Body of pancreas (tissue), 4 donors: ENCODE data around the gene CCDC136. TPM values are rescaled to one million over a fixed set of nuclear protein-coding genes. Genes with fewer than 3 reads are reported as not detected.

Experiments
- ATAC-seq: fragments of 150-250 bp; one replicate; pipeline ENCODE4 v1.9.1; 2016
- DNase-seq, 4 donors: peaks; one replicate each; pipeline ENCODE4 v3.0.0-alpha.2; 2019
- H3K27ac ChIP-seq, 4 donors: fragments of 200-600 bp; sonication (generic); 1 replicate in 3 of 4; 2 replicates in 1 of 4; pipeline versions ENCODE4 v1.5.1 to v1.6.1; 2016 to 2019; ENCODE audit warnings: mild to moderate bottlenecking in 1 of 4, mixed read lengths in 1 of 4, moderate library complexity in 1 of 4
- H3K27me3 ChIP-seq, 2 donors: fragments of 200-600 bp; sonication (generic); one replicate each; pipeline ENCODE4 v1.6.0; 2016; ENCODE audit warnings: mild to moderate bottlenecking in 1 of 2
- H3K36me3 ChIP-seq, 2 donors: fragments of 200-600 bp; sonication (generic); replicated peaks in 1 of 2; 2 replicates each; pipeline ENCODE4 v1.5.1; 2016; ENCODE audit warnings: low read depth in 2 of 2; ENCODE audit not compliant: insufficient read depth in 1 of 2
- H3K4me1 ChIP-seq: fragments of 200-600 bp; sonication (generic); one replicate; pipeline ENCODE4 v1.6.0; 2016
- H3K4me3 ChIP-seq, 2 donors: fragments of 200-600 bp; sonication (generic); 1 replicate in 1 of 2; 2 replicates in 1 of 2; pipeline ENCODE4 v1.5.1; 2016 to 2019
- H3K9me3 ChIP-seq, 3 donors: fragments of 200-600 bp; sonication (generic); 1 replicate in 2 of 3; 2 replicates in 1 of 3; pipeline ENCODE4 v1.5.1; 2016
- POLR2A ChIP-seq, 3 donors: fragments of 450-650 bp; IDR thresholded peaks; one replicate each; pipeline ENCODE4 v1.6.1; 2016; ENCODE audit warnings: antibody characterized with exemption in 3 of 3, mild to moderate bottlenecking in 2 of 3
- WGBS, 2 donors: methylation state at CpG; one replicate each; pipeline ENCODE4 v1.1.5; 2017; 5-methylcytosine and 5-hydroxymethylcytosine counted together
- intact Hi-C: fragments of 100-400 bp; cut with DNase I; formaldehyde crosslinking; loops from one replicate; pipeline ENCODE4 v1.15.1; 2023
- total RNA-seq, 2 donors: library from RNA; depleted of rRNA; stranded (reverse); fragments of >200 nt; gene quantifications; one replicate each; pipeline ENCODE4 v1.1.0, GENCODE V29; 2016
- TF ChIP-seq, protein P1 (sequence below), 7 experiments: fragments of 450-650 bp in 4 of 7; fragments of 200-600 bp in 3 of 7; sonication (generic) in 3 of 7; IDR thresholded peaks; one replicate each; pipeline ENCODE4 v1.5.1; 2016 to 2019; ENCODE audit warnings: antibody characterized with exemption in 7 of 7

CCDC136 gene
- total RNA-seq, 2 donors from 2014 or later = 0.99 to 3.6 TPM

DNA sequence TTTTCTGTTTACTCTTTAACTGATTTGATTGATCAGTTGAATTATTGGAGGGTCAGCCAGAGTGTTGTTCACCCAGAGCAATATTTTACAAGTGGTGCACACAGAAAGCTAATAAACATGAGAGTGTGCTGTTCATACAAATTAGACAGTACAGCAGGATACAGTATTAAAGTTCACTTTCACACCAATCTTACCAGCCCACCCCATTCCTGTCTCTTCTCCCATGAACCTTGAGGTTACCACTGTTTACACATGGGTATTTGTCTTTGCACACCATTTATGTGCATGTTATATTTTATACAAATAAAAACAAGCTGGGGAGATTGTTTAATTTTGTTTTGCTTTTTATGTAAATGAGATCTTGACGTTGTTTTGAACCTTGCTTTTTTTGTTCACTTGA lies 46.1 kb upstream of the CCDC136 start:
- no peak for TF ChIP-seq POLR2A (IDR thresholded peaks at IDR 0.05)
- TF ChIP-seq, protein P1, sequence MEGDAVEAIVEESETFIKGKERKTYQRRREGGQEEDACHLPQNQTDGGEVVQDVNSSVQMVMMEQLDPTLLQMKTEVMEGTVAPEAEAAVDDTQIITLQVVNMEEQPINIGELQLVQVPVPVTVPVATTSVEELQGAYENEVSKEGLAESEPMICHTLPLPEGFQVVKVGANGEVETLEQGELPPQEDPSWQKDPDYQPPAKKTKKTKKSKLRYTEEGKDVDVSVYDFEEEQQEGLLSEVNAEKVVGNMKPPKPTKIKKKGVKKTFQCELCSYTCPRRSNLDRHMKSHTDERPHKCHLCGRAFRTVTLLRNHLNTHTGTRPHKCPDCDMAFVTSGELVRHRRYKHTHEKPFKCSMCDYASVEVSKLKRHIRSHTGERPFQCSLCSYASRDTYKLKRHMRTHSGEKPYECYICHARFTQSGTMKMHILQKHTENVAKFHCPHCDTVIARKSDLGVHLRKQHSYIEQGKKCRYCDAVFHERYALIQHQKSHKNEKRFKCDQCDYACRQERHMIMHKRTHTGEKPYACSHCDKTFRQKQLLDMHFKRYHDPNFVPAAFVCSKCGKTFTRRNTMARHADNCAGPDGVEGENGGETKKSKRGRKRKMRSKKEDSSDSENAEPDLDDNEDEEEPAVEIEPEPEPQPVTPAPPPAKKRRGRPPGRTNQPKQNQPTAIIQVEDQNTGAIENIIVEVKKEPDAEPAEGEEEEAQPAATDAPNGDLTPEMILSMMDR (IDR thresholded peaks at IDR 0.05) = no peak

DNA sequence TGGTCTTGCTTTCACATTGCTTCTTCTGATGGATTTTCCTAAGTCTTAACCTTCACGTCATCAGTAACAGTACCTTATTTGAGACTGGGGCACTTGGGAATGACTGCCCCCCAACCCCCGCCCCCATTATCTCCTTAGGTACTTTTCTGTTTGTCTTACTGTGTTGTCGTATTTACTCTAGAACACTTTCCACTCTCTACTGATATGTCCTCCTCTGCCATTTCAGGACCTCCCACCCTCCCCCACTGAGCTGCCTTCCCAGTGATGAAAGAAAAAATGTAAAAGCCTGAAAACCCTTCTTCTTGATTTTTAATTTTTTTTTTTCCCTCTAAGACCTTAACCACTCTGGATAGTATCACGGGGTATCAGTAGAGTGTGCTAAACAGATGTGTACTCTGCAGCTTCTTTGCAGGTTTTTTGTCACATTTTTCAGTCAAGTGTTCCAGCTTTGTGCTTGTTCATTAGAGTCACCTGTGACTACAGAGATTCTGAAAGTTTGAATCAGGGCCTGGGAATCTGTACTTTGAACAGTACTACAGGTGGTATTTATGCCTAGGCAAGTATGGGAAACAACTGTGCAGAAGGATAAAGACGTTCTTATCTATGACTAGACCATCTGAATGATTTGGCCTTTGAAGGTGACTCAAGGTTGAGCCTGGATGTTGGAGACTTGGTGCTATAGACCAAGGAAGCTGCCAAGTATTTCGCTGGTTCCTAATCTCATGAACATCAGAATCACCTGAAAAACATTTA lies 44.3 kb upstream of the CCDC136 start:
- Histone ChIP-seq H3K9me3 (no peaks in the 10 kb centered on the region), H3K36me3 (peaks cover 0 to 9% of the 10 kb centered on the region in 2 donors), H3K27ac (no peak overlapping the region), H3K4me3 (no peak overlapping the region), H3K4me1 (peaks cover 46% of the 10 kb centered on the region), H3K27me3 (no peaks in the 10 kb centered on the region)
- 35 to 41% methylated on average over 6 of the region's 6 CpGs for WGBS, 2 donors
- TF ChIP-seq, protein P1 (IDR thresholded peaks at IDR 0.05) = no peak
- TF ChIP-seq POLR2A (IDR thresholded peaks at IDR 0.05) = no peak
- DNase-seq (no peak), ATAC-seq (no peak)
- intact Hi-C loops = no loop called here

More for the DNA sequence above, 46.1 kb upstream of the CCDC136 start:
- 54 to 58% methylated on average over 1 of the region's 1 CpG for WGBS, 2 donors
- no peak for ATAC-seq
- no peaks in the 10 kb centered on the region for H3K9me3 ChIP-seq
- H3K27me3 ChIP-seq = no peaks in the 10 kb centered on the region
- intact Hi-C loops = no loop called here
- peaks cover 64% of the 10 kb centered on the region for H3K4me1 ChIP-seq
- no peak overlapping the region for H3K4me3 ChIP-seq
- no peak for DNase-seq
- no peak overlapping the region for H3K27ac ChIP-seq
- peaks cover 0 to 9% of the 10 kb centered on the region in 2 donors for H3K36me3 ChIP-seq

DNA sequence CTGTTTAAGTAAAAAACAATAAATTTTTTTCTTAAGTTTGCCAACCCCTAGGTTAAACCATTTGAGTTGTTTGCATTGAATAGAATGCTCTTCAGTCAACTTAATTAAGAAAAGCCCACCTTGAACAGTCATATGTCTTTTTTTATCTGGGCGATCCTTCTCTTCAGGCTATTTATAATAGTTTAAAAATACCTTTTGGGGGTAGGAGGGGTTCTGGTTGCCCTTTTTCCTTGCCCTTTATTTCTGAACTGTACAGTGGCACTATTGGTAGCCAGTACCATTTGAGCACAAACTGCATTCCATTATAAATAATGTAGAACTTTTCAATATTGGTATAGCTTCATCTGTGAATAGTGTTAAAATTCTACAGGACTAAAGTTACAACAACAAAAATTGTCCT lies 39.5 kb upstream of the CCDC136 start:
- H3K4me3 ChIP-seq = no peak overlapping the region
- 83 to 92% methylated on average over 1 of the region's 1 CpG for WGBS, 2 donors
- H3K27me3 ChIP-seq = no peaks in the 10 kb centered on the region
- H3K4me1 ChIP-seq = peaks cover 14% of the 10 kb centered on the region
- ATAC-seq = no peak
- H3K36me3 ChIP-seq = peaks cover 6 to 18% of the 10 kb centered on the region in 2 donors
- TF ChIP-seq, protein P1 (IDR thresholded peaks at IDR 0.05) = no peak
- TF ChIP-seq POLR2A (IDR thresholded peaks at IDR 0.05) = no peak
- intact Hi-C loops = no loop called here
- no peak overlapping the region for H3K27ac ChIP-seq
- no peaks in the 10 kb centered on the region for H3K9me3 ChIP-seq
- DNase-seq = no peak

DNA sequence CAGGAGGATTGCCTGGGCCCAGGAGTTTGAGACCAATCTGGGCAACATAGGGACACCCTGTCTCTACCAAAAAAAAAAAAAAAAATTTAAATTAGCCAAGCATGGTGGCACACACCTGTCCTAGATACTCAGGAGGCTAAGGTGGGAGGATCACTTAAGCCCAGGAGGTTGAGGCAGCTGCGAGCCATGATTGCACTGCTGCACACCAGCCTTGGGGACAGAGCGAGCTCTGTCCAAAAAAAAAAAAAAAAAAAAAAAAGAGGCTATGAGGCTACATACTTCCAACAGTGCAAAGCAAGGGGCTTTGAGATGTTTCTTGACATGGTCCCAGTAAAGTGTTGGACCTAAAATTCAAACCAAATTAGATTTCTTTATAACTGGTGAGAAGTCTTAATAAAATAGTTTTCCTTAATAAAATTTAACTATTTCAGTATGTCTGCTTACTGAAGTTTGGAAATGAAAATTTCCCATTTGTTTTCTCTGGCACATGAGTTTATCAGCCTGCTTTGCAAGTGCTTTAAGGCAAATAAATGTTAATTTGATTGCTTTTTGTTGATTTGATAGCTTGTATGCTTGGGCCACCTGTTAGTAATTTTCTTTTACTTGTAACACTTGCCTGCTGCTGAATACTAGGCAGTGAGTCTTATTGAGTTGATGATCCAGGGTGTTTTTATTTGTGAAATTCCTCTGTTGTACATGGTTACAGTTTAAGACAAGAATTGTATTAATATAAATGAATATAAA lies 36.5 kb upstream of the CCDC136 start:
- no peak overlapping the region for H3K27ac ChIP-seq
- ATAC-seq (no peak), DNase-seq (no peak)
- H3K36me3 ChIP-seq = peaks cover 12 to 21% of the 10 kb centered on the region in 2 donors
- intact Hi-C loops = no loop called here
- no peak overlapping the region for H3K4me3 ChIP-seq
- TF ChIP-seq, protein P1 (IDR thresholded peaks at IDR 0.05) = no peak
- no peak for TF ChIP-seq POLR2A (IDR thresholded peaks at IDR 0.05)
- 73 to 85% methylated on average over 1 to 2 of the region's 2 CpGs for WGBS, 2 donors
- no peaks in the 10 kb centered on the region for H3K4me1 ChIP-seq
- H3K27me3 ChIP-seq = no peaks in the 10 kb centered on the region
- no peaks in the 10 kb centered on the region for H3K9me3 ChIP-seq
